Activated CD4-positive, alpha-beta T cell treated with anti-CD3 and anti-CD28 coated beads, Interleukin-2, amount 10 ng/mL, durations not matched to agents 7 days and 5 days (primary cell): ENCODE results near the gene DDA1. TPM values are rescaled to one million over a fixed set of nuclear protein-coding genes. Genes with fewer than 3 reads are reported as not detected.
A peak's percentile ranks its signal among the peaks of the same experiment; 100 is the strongest.

Experiments used
- CTCF ChIA-PET: fragments of 350-600 bp; sonication (Branson Sonifier 250); formaldehyde crosslinking; loops from one replicate; lab custom pipeline; 2021; ENCODE audit warnings: antibody characterized with exemption; lab: Charles Lee
- POLR2A ChIA-PET: fragments of 350-600 bp; sonication (Branson Sonifier 250); formaldehyde crosslinking; loops from one replicate; lab custom pipeline; 2021; ENCODE audit warnings: antibody characterized with exemption; lab: Charles Lee
- DNase-seq: peaks from one replicate; pipeline ENCODE4 v3.0.0-alpha.2; 2020
- H3K27ac Mint-ChIP-seq: one replicate; pipeline ENCODE4 v1.8.0; 2021; ENCODE audit warnings: mild to moderate bottlenecking, moderate library complexity, mixed read lengths
- H3K27me3 Mint-ChIP-seq: one replicate; pipeline ENCODE4 v1.8.0; 2021; ENCODE audit warnings: mixed read lengths
- H3K36me3 Mint-ChIP-seq: one replicate; pipeline ENCODE4 v1.8.0; 2021; ENCODE audit warnings: low read depth, mixed read lengths
- H3K4me1 Mint-ChIP-seq: one replicate; pipeline ENCODE4 v1.8.0; 2021; ENCODE audit warnings: mixed read lengths
- H3K4me3 Mint-ChIP-seq: one replicate; pipeline ENCODE4 v1.8.0; 2021; ENCODE audit warnings: mild to moderate bottlenecking, moderate library complexity, mixed read lengths
- H3K9me3 Mint-ChIP-seq: one replicate; pipeline ENCODE4 v1.8.0; 2021; ENCODE audit warnings: mixed read lengths
- total RNA-seq, 2 experiments: library from RNA; stranded (reverse); gene quantifications; one replicate each; pipeline ENCODE4 v1.2.3, GENCODE V29; 2021

DDA1 gene
- total RNA-seq, 2 experiments from 2014 or later: 39.5 to 45.3 TPM

- Mint-ChIP-seq H3K9me3 (no peaks in the 10 kb centered on the region), H3K36me3 (peaks cover 14% of the 10 kb centered on the region), H3K27ac (no peak overlapping the region), H3K4me1 (peaks cover 11% of the 10 kb centered on the region), H3K4me3 (no peak overlapping the region), H3K27me3 (no peaks in the 10 kb centered on the region)
- no peak for DNase-seq
- CTCF ChIA-PET: interaction anchor here (1.4 to 1.9 kb wide), 2 partner anchors 11 to 17 kb away, joined by 4 to 6 read pairs; partner anchors contain the start of gene MRPL34
- POLR2A ChIA-PET: no interaction called here
These were observed 12.5 kb downstream of the DDA1 start for GRCh38 chr19:17321655-17322489.

GRCh38 chr19:17322854-17323253, 13.5 kb downstream of the DDA1 start:
- ChIA-PET CTCF (no interaction called here), POLR2A (no interaction called here)
- peaks cover 14% of the 10 kb centered on the region for H3K36me3 Mint-ChIP-seq
- no peak overlapping the region for H3K27ac Mint-ChIP-seq
- H3K27me3 Mint-ChIP-seq: no peaks in the 10 kb centered on the region
- no peak for DNase-seq
- H3K9me3 Mint-ChIP-seq: no peaks in the 10 kb centered on the region
- H3K4me3 Mint-ChIP-seq: no peak overlapping the region
- H3K4me1 Mint-ChIP-seq: peaks cover 6% of the 10 kb centered on the region

DNA sequence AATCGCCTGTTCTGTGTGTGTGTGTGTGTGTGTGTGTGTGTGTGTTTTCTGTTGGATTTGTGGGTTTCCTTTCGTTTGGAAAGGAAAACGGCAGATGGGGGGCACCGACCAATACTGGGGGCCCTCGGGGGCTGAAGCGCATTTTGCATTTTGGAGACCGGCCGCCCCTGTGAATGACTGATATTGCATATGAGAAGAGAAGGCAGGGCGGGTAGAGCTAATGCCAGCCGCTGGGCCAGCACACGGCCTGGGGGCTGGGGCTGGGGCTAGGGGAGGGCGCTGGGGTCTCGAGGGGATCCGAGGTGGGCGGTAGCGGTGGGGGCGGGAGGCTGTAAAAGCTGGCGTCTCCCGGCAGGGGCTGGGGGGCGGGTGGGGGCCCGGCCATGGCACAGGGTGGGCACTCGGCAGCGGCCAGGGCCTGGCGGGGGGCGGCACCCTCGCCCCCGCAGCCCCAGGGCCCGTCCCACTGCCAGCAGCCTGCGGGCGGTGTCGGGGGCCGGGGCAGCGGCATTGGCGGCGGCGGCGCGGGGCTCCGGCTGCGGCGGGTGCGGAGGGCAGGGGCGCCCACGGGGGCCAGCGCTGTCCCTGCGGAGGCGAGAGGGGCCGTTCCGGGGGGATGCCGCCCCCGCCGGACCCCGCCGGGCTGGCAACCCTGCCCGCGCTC, 14.1 kb downstream of the DDA1 start:
- Mint-ChIP-seq H3K4me3 (no peak overlapping the region), H3K27me3 (no peaks in the 10 kb centered on the region), H3K9me3 (no peaks in the 10 kb centered on the region), H3K4me1 (peaks cover 6% of the 10 kb centered on the region), H3K27ac (no peak overlapping the region), H3K36me3 (peaks cover 14% of the 10 kb centered on the region)
- POLR2A ChIA-PET: no interaction called here
- CTCF ChIA-PET: interaction anchor here (0.7 to 1.6 kb wide), 3 partner anchors 8 to 18 kb away, joined by 3 to 5 read pairs (median 3); partner anchors contain the start of gene MRPL34
- DNase-seq: no peak

DNA sequence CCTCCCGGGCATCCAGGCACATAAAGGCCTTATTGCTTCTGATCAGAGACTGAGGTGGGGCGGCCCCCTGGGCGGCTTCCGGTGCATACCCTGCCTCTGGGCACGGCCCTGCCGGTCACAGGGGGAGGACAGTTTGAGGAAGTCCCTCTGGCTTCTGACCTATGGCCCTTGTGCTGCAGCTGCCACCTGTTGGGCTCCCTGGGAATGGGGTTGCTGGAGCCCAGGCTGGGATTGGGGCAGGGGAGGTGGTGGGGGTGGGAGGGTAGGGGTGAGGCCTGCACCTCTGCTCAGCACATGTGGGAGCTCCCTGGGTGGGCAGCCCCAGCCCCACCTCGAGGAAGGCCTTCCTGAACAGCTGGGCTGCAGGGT, 14.6 kb downstream of the DDA1 start:
- H3K4me1 Mint-ChIP-seq: peaks cover 6% of the 10 kb centered on the region

GRCh38 chr19:17324357-17325114, 15.2 kb downstream of the DDA1 start:
- no peaks in the 10 kb centered on the region for H3K9me3 Mint-ChIP-seq
- CTCF ChIA-PET: interaction anchor here (0.7 to 1.6 kb wide), 3 partner anchors 8 to 19 kb away, joined by 3 to 5 read pairs (median 3); partner anchors contain the start of gene MRPL34
- POLR2A ChIA-PET: no interaction called here

More for the DNA sequence above, 14.6 kb downstream of the DDA1 start:
- no peak overlapping the region for H3K27ac Mint-ChIP-seq
- DNase-seq: no peak
- H3K36me3 Mint-ChIP-seq: peaks cover 14% of the 10 kb centered on the region
- ChIA-PET CTCF (interaction anchor here (0.7 to 1.6 kb wide), 3 partner anchors 9 to 19 kb away, joined by 3 to 5 read pairs (median 3); partner anchors contain the start of gene MRPL34), POLR2A (no interaction called here)
- H3K4me3 Mint-ChIP-seq: no peak overlapping the region
- H3K9me3 Mint-ChIP-seq: no peaks in the 10 kb centered on the region
- H3K27me3 Mint-ChIP-seq: no peaks in the 10 kb centered on the region

GRCh38 chr19:17325133-17325532, 15.8 kb downstream of the DDA1 start:
- H3K27me3 Mint-ChIP-seq: peaks cover 7% of the 10 kb centered on the region
- no peak for DNase-seq
- ChIA-PET CTCF (interaction anchor here (1.4 to 1.6 kb wide), 2 partner anchors 8 to 20 kb away, joined by 3 to 5 read pairs; partner anchors contain the start of gene MRPL34), POLR2A (no interaction called here)
- H3K4me1 Mint-ChIP-seq: peaks cover 12% of the 10 kb centered on the region
- no peak overlapping the region for H3K4me3 Mint-ChIP-seq
- peaks cover 12% of the 10 kb centered on the region for H3K36me3 Mint-ChIP-seq
- no peak overlapping the region for H3K27ac Mint-ChIP-seq
- H3K9me3 Mint-ChIP-seq: no peaks in the 10 kb centered on the region

More at GRCh38 chr19:17324357-17325114, 15.2 kb downstream of the DDA1 start:
- H3K27me3 Mint-ChIP-seq: peaks cover 2% of the 10 kb centered on the region
- H3K36me3 Mint-ChIP-seq: peaks cover 14% of the 10 kb centered on the region
- DNase-seq: no peak
- H3K4me3 Mint-ChIP-seq: no peak overlapping the region
- peaks cover 8% of the 10 kb centered on the region for H3K4me1 Mint-ChIP-seq
- H3K27ac Mint-ChIP-seq: no peak overlapping the region

- CTCF ChIA-PET: interaction anchor here (1.5 to 2.7 kb wide), 3 partner anchors 8 to 33 kb away, joined by 3 to 7 read pairs (median 7); partner anchors contain the start of gene DDA1
- Mint-ChIP-seq H3K36me3 (peaks cover 13% of the 10 kb centered on the region), H3K4me1 (peaks cover 15% of the 10 kb centered on the region), H3K4me3 (no peak overlapping the region), H3K27me3 (peaks cover 13% of the 10 kb centered on the region), H3K27ac (no peak overlapping the region), H3K9me3 (no peaks in the 10 kb centered on the region)
- POLR2A ChIA-PET: no interaction called here
- DNase-seq: no peak
These were observed 16.7 kb downstream of the DDA1 start for GRCh38 chr19:17325881-17326594.

GRCh38 chr19:17326595-17326966, 17.2 kb downstream of the DDA1 start:
- CTCF ChIA-PET: interaction anchor here (0.6 to 2.7 kb wide), 7 partner anchors 9 to 34 kb away, joined by 3 to 7 read pairs (median 4); partner anchors contain the start of gene DDA1
- DNase-seq: no peak
- POLR2A ChIA-PET: no interaction called here
- H3K27ac Mint-ChIP-seq: no peak overlapping the region
- H3K27me3 Mint-ChIP-seq: peaks cover 13% of the 10 kb centered on the region
- H3K4me1 Mint-ChIP-seq: peaks cover 15% of the 10 kb centered on the region
- H3K36me3 Mint-ChIP-seq: peaks cover 12% of the 10 kb centered on the region
- no peaks in the 10 kb centered on the region for H3K9me3 Mint-ChIP-seq
- H3K4me3 Mint-ChIP-seq: no peak overlapping the region

- Mint-ChIP-seq H3K4me1 (peaks cover 15% of the 10 kb centered on the region), H3K27ac (no peak overlapping the region), H3K4me3 (no peak overlapping the region), H3K36me3 (peaks cover 12% of the 10 kb centered on the region), H3K9me3 (no peaks in the 10 kb centered on the region), H3K27me3 (peaks cover 13% of the 10 kb centered on the region)
- no peak for DNase-seq
- ChIA-PET CTCF (interaction anchor here (0.6 to 2.7 kb wide), 7 partner anchors 9 to 34 kb away, joined by 3 to 7 read pairs (median 4); partner anchors contain the start of gene DDA1), POLR2A (no interaction called here)
These were observed 17.8 kb downstream of the DDA1 start for GRCh38 chr19:17327068-17327653.

GRCh38 chr19:17327654-17328516, 18.5 kb downstream of the DDA1 start:
- Mint-ChIP-seq H3K4me3 (peak overlapping the region; percentile 45), H3K27ac (no peak overlapping the region), H3K4me1 (peaks cover 19% of the 10 kb centered on the region), H3K9me3 (no peaks in the 10 kb centered on the region), H3K36me3 (peaks cover 10% of the 10 kb centered on the region), H3K27me3 (peaks cover 13% of the 10 kb centered on the region)
- DNase-seq: peak; percentile 46
- POLR2A ChIA-PET: no interaction called here
- CTCF ChIA-PET: interaction anchor here (1.0 to 2.7 kb wide), 7 partner anchors 10 to 35 kb away, joined by 3 to 7 read pairs (median 4); partner anchors contain the start of genes DDA1 and MRPL34
